Measurements from ENCODE around the gene CACUL1. TPM values are rescaled to one million over a fixed set of nuclear protein-coding genes. Genes with fewer than 3 reads are reported as not detected.
A peak's percentile ranks its signal among the peaks of the same experiment; 100 is the strongest.
"Not testable (repeated sequence)": the region's sequence is repeated elsewhere in the genome, so short reads cannot be mapped to it uniquely, and the experiment has no call there.

The CACUL1 gene
- total RNA-seq, result 10 to 100 TPM; 28.6 to 34.8 TPM

DNA sequence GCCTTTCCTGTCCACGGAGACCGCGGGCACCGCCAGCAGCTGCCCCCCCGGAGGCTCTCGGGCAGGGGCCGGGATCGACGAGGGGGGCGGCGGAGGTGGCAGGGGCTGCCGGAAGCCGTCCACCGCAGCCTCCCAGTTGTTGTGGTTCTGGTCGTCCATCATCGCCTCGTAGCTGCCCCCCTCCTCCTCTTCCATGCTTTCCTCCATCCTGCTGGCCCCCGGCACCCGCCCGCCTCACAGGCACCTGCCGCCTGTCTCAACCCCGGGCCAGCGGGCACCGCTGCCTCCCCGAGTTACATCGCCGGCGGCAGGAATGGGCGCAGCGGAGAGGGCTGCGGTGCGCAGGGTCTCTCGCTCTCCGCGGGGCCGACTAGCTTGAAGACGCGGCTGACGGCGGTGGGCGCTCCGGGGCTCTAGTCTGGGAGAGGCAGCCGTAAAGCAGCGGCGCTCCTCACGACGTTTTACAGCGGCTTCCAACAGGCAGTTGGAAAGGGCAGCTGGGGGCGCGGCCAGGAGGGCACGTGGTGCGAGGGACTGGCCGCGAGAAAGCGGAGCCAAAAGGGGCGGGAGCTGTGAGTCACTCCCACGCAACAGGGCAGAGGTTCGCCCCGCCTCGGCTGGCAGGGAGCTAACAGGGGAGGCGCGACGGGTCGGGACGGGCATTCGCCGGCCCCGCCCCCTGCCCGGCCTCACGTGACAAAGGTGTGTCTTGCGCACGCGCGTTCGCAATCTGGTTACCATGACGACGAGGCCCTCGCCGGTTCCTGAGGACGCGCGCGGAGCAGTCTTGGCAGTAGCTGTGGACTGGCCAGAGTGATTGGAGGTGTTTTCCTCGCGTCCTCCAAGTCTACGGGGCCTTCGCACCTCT is at the start of gene CACUL1:
Gene CACUL1 (minus strand): TSS at position 415 of the 868 bp plus-strand sequence. CDS start 208 bp downstream, at position 207.
- H3K27ac Mint-ChIP-seq, result peak within 1 kb of the TSS; percentile 81
- peaks cover 4% of the 10 kb centered on the region for H3K27me3 Mint-ChIP-seq
- peaks cover 8% of the 10 kb centered on the region for H3K36me3 Mint-ChIP-seq
- H3K4me1 Mint-ChIP-seq, result peaks cover 31% of the 10 kb centered on the region
- peak within 1 kb of the TSS; percentile 95 for H3K4me3 Mint-ChIP-seq
- no peaks in the 10 kb centered on the region for H3K9me3 Mint-ChIP-seq
- DNase-seq, result peak; percentile 100

GRCh38 chr10:118804262-118804773 is 49.5 kb upstream of the CACUL1 start:
- Mint-ChIP-seq H3K9me3 (no peaks in the 10 kb centered on the region), H3K27me3 (peaks cover 8% of the 10 kb centered on the region), H3K4me1 (no peaks in the 10 kb centered on the region), H3K36me3 (no peaks in the 10 kb centered on the region), H3K27ac (no peak overlapping the region), H3K4me3 (no peak overlapping the region)
- DNase-seq, result no peak

DNA sequence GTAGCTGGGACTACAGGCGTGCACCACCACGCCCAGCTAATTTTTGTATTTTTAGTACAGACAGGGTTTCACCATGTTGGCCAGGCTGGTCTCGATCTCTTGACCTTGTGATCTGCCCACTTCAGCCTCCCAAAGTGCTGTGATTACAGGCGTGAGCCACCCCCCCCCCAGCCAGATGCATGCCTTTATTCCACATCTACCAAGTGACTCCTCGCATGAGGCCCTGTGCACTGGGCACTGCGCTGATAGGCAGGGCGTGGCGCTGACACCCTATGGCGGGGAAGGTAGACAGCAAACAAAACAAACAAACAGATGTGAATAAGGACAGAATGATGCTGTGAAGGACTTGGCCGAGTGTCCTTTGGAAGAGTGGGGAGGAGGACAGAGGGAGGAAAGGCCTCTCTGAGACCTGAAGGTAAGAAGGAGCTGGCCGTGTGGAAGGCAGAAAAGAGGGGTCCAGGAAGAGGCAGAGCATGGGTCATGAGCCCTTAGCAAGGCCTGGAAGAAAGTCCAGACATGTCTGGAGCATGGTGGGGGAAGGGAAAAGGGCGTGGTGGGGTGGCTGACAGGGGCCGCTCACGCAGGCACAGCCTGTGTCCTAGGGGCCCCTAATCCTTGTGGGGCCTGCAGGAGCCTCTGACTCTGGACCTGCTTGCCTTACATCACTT is 47.5 kb upstream of the CACUL1 start:
- Mint-ChIP-seq H3K27me3 (peaks cover 8% of the 10 kb centered on the region), H3K27ac (no peak overlapping the region), H3K9me3 (no peaks in the 10 kb centered on the region), H3K4me3 (no peak overlapping the region), H3K4me1 (no peaks in the 10 kb centered on the region), H3K36me3 (no peaks in the 10 kb centered on the region)
- DNase-seq, result no peak

DNA sequence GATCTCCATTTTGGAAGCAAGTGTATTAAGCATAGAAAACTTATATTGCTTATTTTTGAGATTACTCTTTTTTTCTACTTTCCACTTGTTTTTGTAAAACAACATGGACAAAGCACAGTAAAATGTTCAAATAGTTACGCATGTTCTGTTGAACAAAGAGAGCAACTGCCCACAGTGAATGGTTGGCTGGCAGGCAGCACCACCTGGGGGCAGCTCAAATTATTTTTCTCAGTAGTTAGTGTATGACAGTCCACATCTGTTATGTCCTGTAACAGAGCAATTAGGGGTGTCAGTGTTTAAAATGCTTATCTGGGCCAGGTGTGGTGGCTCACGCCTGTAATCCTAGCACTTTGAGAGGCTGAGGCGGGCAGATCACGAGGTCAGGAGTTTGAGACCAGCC is 46.1 kb upstream of the CACUL1 start:
- DNase-seq, result no peak
- peaks cover under 1% of the 10 kb centered on the region for H3K9me3 Mint-ChIP-seq

GRCh38 chr10:118799777-118800176 is 45.0 kb upstream of the CACUL1 start:
- Mint-ChIP-seq H3K9me3 (peaks cover 4% of the 10 kb centered on the region), H3K4me1 (no peaks in the 10 kb centered on the region), H3K4me3 (no peak overlapping the region), H3K27me3 (peaks cover 17% of the 10 kb centered on the region), H3K36me3 (no peaks in the 10 kb centered on the region), H3K27ac (no peak overlapping the region)
- DNase-seq, result no peak

More for the DNA sequence above, 46.1 kb upstream of the CACUL1 start:
- Mint-ChIP-seq H3K36me3 (no peaks in the 10 kb centered on the region), H3K4me3 (no peak overlapping the region), H3K27me3 (peaks cover 14% of the 10 kb centered on the region), H3K4me1 (no peaks in the 10 kb centered on the region), H3K27ac (no peak overlapping the region)

DNA sequence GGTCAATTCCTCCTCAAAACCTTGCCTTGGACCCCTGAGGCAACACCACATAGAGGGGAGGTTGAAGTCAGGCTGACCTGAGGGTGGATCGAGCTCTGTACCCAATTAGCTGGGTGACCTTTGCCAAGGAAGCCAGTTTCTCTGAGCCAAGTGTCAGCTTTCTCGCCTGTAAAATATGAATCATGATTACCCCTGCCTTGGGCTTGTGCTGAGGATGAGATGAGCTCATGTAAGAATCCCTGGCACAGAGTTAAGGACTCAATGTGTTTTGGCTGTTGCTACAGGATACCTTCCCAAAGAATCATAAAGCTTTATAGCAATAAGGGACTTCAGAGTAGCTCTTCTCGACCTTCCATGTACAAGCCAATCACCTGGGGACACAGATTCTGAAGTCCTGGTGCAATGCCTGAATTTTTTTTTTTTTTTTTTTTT is 43.5 kb upstream of the CACUL1 start:
- Mint-ChIP-seq H3K4me3 (no peak overlapping the region), H3K27ac (no peak overlapping the region), H3K9me3 (peaks cover 4% of the 10 kb centered on the region), H3K4me1 (no peaks in the 10 kb centered on the region), H3K36me3 (no peaks in the 10 kb centered on the region), H3K27me3 (peaks cover 14% of the 10 kb centered on the region)
- DNase-seq, result no peak

- peaks cover 13% of the 10 kb centered on the region for H3K27me3 Mint-ChIP-seq
- H3K27ac Mint-ChIP-seq, H3K4me1 Mint-ChIP-seq, H3K36me3 Mint-ChIP-seq, DNase-seq, H3K4me3 Mint-ChIP-seq, H3K9me3 Mint-ChIP-seq: not testable (repeated sequence)
Measured at GRCh38 chr10:118794971-118795370, 40.2 kb upstream of the CACUL1 start.

DNA sequence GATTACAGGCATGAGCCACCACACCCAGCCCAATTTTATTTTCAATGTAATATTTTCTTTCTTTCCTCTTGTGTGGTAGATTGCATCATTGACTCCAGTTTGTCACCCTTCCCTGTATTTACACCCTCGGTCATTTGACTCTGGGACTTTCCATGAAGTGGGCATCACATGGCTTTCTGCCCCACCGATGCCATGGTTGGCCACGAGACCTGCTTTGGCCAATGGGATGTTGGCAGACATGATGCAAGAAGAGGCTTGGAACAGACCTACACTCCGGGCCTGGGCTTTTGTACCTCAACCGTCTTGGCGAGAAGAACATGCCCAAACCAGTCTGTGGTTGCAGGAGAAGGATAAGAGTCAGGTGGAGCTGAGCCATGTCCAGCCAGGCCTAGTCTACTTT is 38.8 kb upstream of the CACUL1 start:
- DNase-seq, result no peak
- Mint-ChIP-seq H3K27me3 (peaks cover 9% of the 10 kb centered on the region), H3K9me3 (peaks cover 4% of the 10 kb centered on the region), H3K4me3 (no peak overlapping the region), H3K4me1 (no peaks in the 10 kb centered on the region), H3K36me3 (no peaks in the 10 kb centered on the region), H3K27ac (no peak overlapping the region)

GRCh38 chr10:118792526-118792925 is 37.8 kb upstream of the CACUL1 start:
- peaks cover 4% of the 10 kb centered on the region for H3K9me3 Mint-ChIP-seq
- peaks cover 13% of the 10 kb centered on the region for H3K27me3 Mint-ChIP-seq
- H3K36me3 Mint-ChIP-seq, result no peaks in the 10 kb centered on the region
- no peak for DNase-seq
- H3K4me3 Mint-ChIP-seq, result no peak overlapping the region
- H3K27ac Mint-ChIP-seq, result no peak overlapping the region
- H3K4me1 Mint-ChIP-seq, result no peaks in the 10 kb centered on the region

DNA sequence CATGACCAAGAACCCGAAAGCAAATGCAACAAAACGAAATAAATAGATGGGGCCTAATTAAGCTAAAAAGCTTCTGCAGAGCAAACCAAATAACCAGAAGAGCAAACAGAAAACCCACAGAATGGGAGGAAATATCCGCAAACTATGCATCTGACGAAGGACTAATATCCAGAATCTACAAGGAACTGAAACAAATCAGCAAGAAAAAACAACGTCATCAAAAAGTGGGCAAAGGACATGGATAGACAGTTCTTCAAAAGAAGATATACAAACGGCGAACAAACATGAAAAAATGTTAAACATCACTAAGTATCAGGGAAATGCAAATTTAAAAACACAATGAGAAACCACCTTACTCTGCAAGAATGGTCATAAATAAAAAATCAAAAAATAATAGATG is 35.3 kb upstream of the CACUL1 start:
- Mint-ChIP-seq H3K4me1 (no peaks in the 10 kb centered on the region), H3K27ac (no peak overlapping the region), H3K27me3 (peaks cover 8% of the 10 kb centered on the region), H3K9me3 (no peaks in the 10 kb centered on the region), H3K36me3 (no peaks in the 10 kb centered on the region), H3K4me3 (no peak overlapping the region)
- no peak for DNase-seq

- H3K27me3 Mint-ChIP-seq, result peaks cover 8% of the 10 kb centered on the region
- H3K9me3 Mint-ChIP-seq, result no peaks in the 10 kb centered on the region
- H3K36me3 Mint-ChIP-seq, result no peaks in the 10 kb centered on the region
- no peak overlapping the region for H3K4me3 Mint-ChIP-seq
- peaks cover 5% of the 10 kb centered on the region for H3K4me1 Mint-ChIP-seq
- no peak overlapping the region for H3K27ac Mint-ChIP-seq
- no peak for DNase-seq
Measured at GRCh38 chr10:118785551-118785950, 30.8 kb upstream of the CACUL1 start.

- no peaks in the 10 kb centered on the region for H3K9me3 Mint-ChIP-seq
- peaks cover 5% of the 10 kb centered on the region for H3K4me1 Mint-ChIP-seq
- no peak overlapping the region for H3K27ac Mint-ChIP-seq
- H3K36me3 Mint-ChIP-seq, result peaks cover 1% of the 10 kb centered on the region
- peak overlapping the region; percentile 54 for H3K4me3 Mint-ChIP-seq
- peaks cover 8% of the 10 kb centered on the region for H3K27me3 Mint-ChIP-seq
- DNase-seq, result no peak
Measured at GRCh38 chr10:118783776-118784545, 29.2 kb upstream of the CACUL1 start.

- H3K4me1 Mint-ChIP-seq, H3K27me3 Mint-ChIP-seq, H3K36me3 Mint-ChIP-seq, DNase-seq, H3K4me3 Mint-ChIP-seq, H3K27ac Mint-ChIP-seq, H3K9me3 Mint-ChIP-seq: not testable (repeated sequence)
Measured at GRCh38 chr10:118782916-118783465, 28.2 kb upstream of the CACUL1 start.

GRCh38 chr10:118781541-118781940 is 26.8 kb upstream of the CACUL1 start:
- peaks cover 5% of the 10 kb centered on the region for H3K4me1 Mint-ChIP-seq
- DNase-seq, result no peak
- H3K36me3 Mint-ChIP-seq, result peaks cover 4% of the 10 kb centered on the region
- no peak overlapping the region for H3K27ac Mint-ChIP-seq
- peaks cover 4% of the 10 kb centered on the region for H3K27me3 Mint-ChIP-seq
- no peak overlapping the region for H3K4me3 Mint-ChIP-seq
- peaks cover 8% of the 10 kb centered on the region for H3K9me3 Mint-ChIP-seq

GRCh38 chr10:118778727-118779126 is 24.0 kb upstream of the CACUL1 start:
- DNase-seq, result no peak
- Mint-ChIP-seq H3K4me3 (no peak overlapping the region), H3K27me3 (no peaks in the 10 kb centered on the region), H3K27ac (no peak overlapping the region), H3K36me3 (peaks cover 4% of the 10 kb centered on the region), H3K9me3 (peaks cover 10% of the 10 kb centered on the region), H3K4me1 (peaks cover 2% of the 10 kb centered on the region)

Data from activated naive CD8-positive, alpha-beta T cell treated with anti-CD3 and anti-CD28 coated beads for 36 hours (primary cell).